ENCODE measurements around the gene CCNK. TPM values are rescaled to one million over a fixed set of nuclear protein-coding genes. Genes with fewer than 3 reads are reported as not detected.

CCNK gene
- total RNA-seq, 2 donors from 2014 or later: 65.8 to 67.7 TPM

GRCh38 chr14:99447739-99448138, 33.5 kb upstream of the CCNK start:
- Histone ChIP-seq H3K27ac (peak overlapping the region; percentile 34), H3K27me3 (no peaks in the 10 kb centered on the region), H3K9me3 (no peaks in the 10 kb centered on the region), H3K9ac (ENCODE audit: low read depth in 2 of 2, low read length in 2 of 2) (peak overlapping the region in 1 of 2 donors; percentile 9), H3K4me3 (no peak overlapping the region), H3K4me1 (peaks cover 5% of the 10 kb centered on the region), H3K36me3 (no peaks in the 10 kb centered on the region)
- DNase-seq: peak; percentile 33
- intact Hi-C loops (cut with DNase I): no loop called here
- no peak for TF ChIP-seq CTCF (IDR thresholded peaks at IDR 0.05)

- intact Hi-C loops (cut with DNase I): no loop called here
- H3K27me3 ChIP-seq: no peaks in the 10 kb centered on the region
- H3K27ac ChIP-seq: no peak overlapping the region
- TF ChIP-seq CTCF (IDR thresholded peaks at IDR 0.05): no peak
- H3K9ac ChIP-seq (ENCODE audit: low read depth in 2 of 2, low read length in 2 of 2): no peak overlapping the region
- no peaks in the 10 kb centered on the region for H3K9me3 ChIP-seq
- no peaks in the 10 kb centered on the region for H3K36me3 ChIP-seq
- no peak for DNase-seq
- no peak overlapping the region for H3K4me3 ChIP-seq
- H3K4me1 ChIP-seq: peaks cover 5% of the 10 kb centered on the region
Observed at GRCh38 chr14:99450266-99450665, 30.9 kb upstream of the CCNK start.

GRCh38 chr14:99451234-99451633, 30.0 kb upstream of the CCNK start:
- no peak for DNase-seq
- no peak for TF ChIP-seq CTCF (IDR thresholded peaks at IDR 0.05)
- H3K9me3 ChIP-seq: no peaks in the 10 kb centered on the region
- no peaks in the 10 kb centered on the region for H3K27me3 ChIP-seq
- H3K27ac ChIP-seq: no peak overlapping the region
- H3K9ac ChIP-seq (ENCODE audit: low read depth in 2 of 2, low read length in 2 of 2): no peak overlapping the region
- intact Hi-C loops (cut with DNase I): no loop called here
- peaks cover 5% of the 10 kb centered on the region for H3K4me1 ChIP-seq
- peaks cover 3% of the 10 kb centered on the region for H3K36me3 ChIP-seq
- no peak overlapping the region for H3K4me3 ChIP-seq

GRCh38 chr14:99452968-99453367, 28.2 kb upstream of the CCNK start:
- no peak for DNase-seq
- TF ChIP-seq CTCF (IDR thresholded peaks at IDR 0.05): no peak
- Histone ChIP-seq H3K9ac (ENCODE audit: low read depth in 2 of 2, low read length in 2 of 2) (no peak overlapping the region), H3K36me3 (peaks cover 6% of the 10 kb centered on the region), H3K4me3 (no peak overlapping the region), H3K27me3 (no peaks in the 10 kb centered on the region), H3K9me3 (no peaks in the 10 kb centered on the region), H3K4me1 (peaks cover 3% of the 10 kb centered on the region), H3K27ac (no peak overlapping the region)
- intact Hi-C loops (cut with DNase I): no loop called here

GRCh38 chr14:99454246-99454645, 27.0 kb upstream of the CCNK start:
- Histone ChIP-seq H3K27me3 (no peaks in the 10 kb centered on the region), H3K9me3 (no peaks in the 10 kb centered on the region), H3K4me3 (no peak overlapping the region), H3K4me1 (no peaks in the 10 kb centered on the region), H3K27ac (no peak overlapping the region), H3K36me3 (peaks cover 6% of the 10 kb centered on the region), H3K9ac (ENCODE audit: low read depth in 2 of 2, low read length in 2 of 2) (no peak overlapping the region)
- no peak for DNase-seq
- no peak for TF ChIP-seq CTCF (IDR thresholded peaks at IDR 0.05)
- intact Hi-C loops (cut with DNase I): no loop called here
